Spleen (tissue), 11 donors: ENCODE measurements around the gene ATE1. TPM values are rescaled to one million over a fixed set of nuclear protein-coding genes. Genes with fewer than 3 reads are reported as not detected.

Source experiments
- DNase-seq: peaks from one replicate; pipeline ENCODE4 v3.0.0-alpha.2; 2020
- H3K27ac ChIP-seq, 8 donors: fragments of 200-600 bp; sonication (generic) in 7 of 8; 1 replicate in 4 of 8; 2 replicates in 4 of 8; pipeline versions ENCODE4 v1.5.0 to v1.8.0; 2016 to 2021; ENCODE audit warnings: inconsistent platforms in 4 of 8, mild to moderate bottlenecking in 4 of 8, moderate library complexity in 1 of 8
- H3K27me3 ChIP-seq, 7 donors: fragments of 200-600 bp; sonication (generic) in 6 of 7; replicated peaks in 1 of 7; 1 replicate in 4 of 7; 2 replicates in 3 of 7; pipeline versions ENCODE4 v1.5.0 to v1.8.0; 2016 to 2021; ENCODE audit warnings: inconsistent platforms in 3 of 7, mild to moderate bottlenecking in 1 of 7
- H3K36me3 ChIP-seq, 6 donors: fragments of 200-600 bp; sonication (generic) in 5 of 6; 1 replicate in 4 of 6; 2 replicates in 2 of 6; pipeline versions ENCODE4 v1.5.0 to v1.8.0; 2016 to 2021; ENCODE audit warnings: inconsistent platforms in 2 of 6
- H3K4me1 ChIP-seq, 6 donors: fragments of 200-600 bp; sonication (generic) in 5 of 6; 1 replicate in 3 of 6; 2 replicates in 3 of 6; pipeline versions ENCODE4 v1.5.0 to v1.8.0; 2016 to 2021; ENCODE audit warnings: inconsistent platforms in 3 of 6
- H3K4me3 ChIP-seq, 8 donors: fragments of 200-600 bp; sonication (generic) in 7 of 8; 1 replicate in 4 of 8; 2 replicates in 4 of 8; pipeline versions ENCODE4 v1.5.0 to v1.8.0; 2016 to 2021; ENCODE audit warnings: inconsistent platforms in 4 of 8, mild to moderate bottlenecking in 4 of 8, moderate library complexity in 2 of 8
- H3K9me3 ChIP-seq, 8 donors: fragments of 200-600 bp; sonication (generic) in 7 of 8; 1 replicate in 4 of 8; 2 replicates in 4 of 8; pipeline versions ENCODE4 v1.5.0 to v1.8.0; 2016 to 2021; ENCODE audit warnings: inconsistent platforms in 4 of 8
- POLR2A ChIP-seq, 3 donors: fragments of 450-650 bp; IDR thresholded peaks; one replicate each; pipeline ENCODE4 v1.5.1; 2017; ENCODE audit warnings: antibody characterized with exemption in 3 of 3, mild to moderate bottlenecking in 1 of 3
- POLR2AphosphoS5 ChIP-seq, 3 donors: sonication (generic); formaldehyde crosslinking; IDR thresholded peaks; one replicate each; pipeline ENCODE4 v1.5.1; 2017; ENCODE audit warnings: antibody characterized with exemption in 3 of 3
- WGBS, 5 donors: extraction: QIAGEN DNeasy Blood & Tissue Kit in 3 of 5; methylation state at CpG; one replicate each; pipeline versions ENCODE4 v1.1.5 to v1.1.7; 2013 to 2018; 5-methylcytosine and 5-hydroxymethylcytosine counted together
- intact Hi-C: fragments of 100-400 bp; cut with DNase I; formaldehyde crosslinking; loops from one replicate; pipeline ENCODE4 v1.15.0; 2023; ENCODE audit warnings: low total_unique reads
- polyA plus RNA-seq, 3 donors: library from polyadenylated mRNA; stranded (reverse); fragments of 200-250 nt; gene quantifications; one replicate each; pipeline ENCODE4 v1.2.1, GENCODE V29; 2013
- total RNA-seq, 7 donors: library from RNA; depleted of rRNA in 3 of 7; stranded (reverse); fragments of >200 nt in 3 of 7; fragmentation: NEBNext Ultra II Directional in 4 of 7; extraction: Animal tissue kit (Norgen Biotek cat#: 25700) in 4 of 7; gene quantifications; one replicate each; pipeline versions ENCODE4 v1.1.0 to v1.2.1, GENCODE V29; 2016 to 2021
- TF ChIP-seq, protein P1 (sequence below), 11 experiments: fragments of 200-600 bp in 7 of 11; fragments of 450-650 bp in 4 of 11; sonication (generic) in 4 of 11; IDR thresholded peaks in 8 of 11; conservative IDR thresholded peaks in 3 of 11; 1 replicate in 7 of 11; 2 replicates in 4 of 11; pipeline versions ENCODE4 v1.4.0 to v1.8.0; 2016 to 2021; ENCODE audit warnings: antibody characterized with exemption in 11 of 11, inconsistent platforms in 4 of 11, mild to moderate bottlenecking in 1 of 11
- donor health status: healthy with polysubstance abuse.
- donor health status: DM: no; HTN: no; CAD: no; lungs with moderate emphysema.
- donor health status: DM: no; HTN: no; CAD: no.
- donor health status: Bipolar disorder and iron deficiency.
- donor health status: healthy.
- donor health status: DM: no; HTN: no; CAD: no.
- donor health status: DM: yes; HTN: yes; CAD: no.

ATE1 gene
- total and polyA plus RNA-seq, 10 donors: 5.4 to 38.9 (median 29.9) TPM

- DNase-seq: no peak
- intact Hi-C loops: no loop called here
- Histone ChIP-seq H3K4me3 (no peak overlapping the region), H3K9me3 (no peaks in the 10 kb centered on the region), H3K27ac (peak overlapping the region in 2 of 8 donors; percentile 19 to 71), H3K36me3 (no peaks in the 10 kb centered on the region), H3K27me3 (peaks cover 0 to 25% (median 0%) of the 10 kb centered on the region in 7 donors), H3K4me1 (no peaks in the 10 kb centered on the region)
- TF ChIP-seq POLR2AphosphoS5 (IDR thresholded peaks at IDR 0.05) (no peak), POLR2A (IDR thresholded peaks at IDR 0.05) (no peak)
- TF ChIP-seq, protein P1, sequence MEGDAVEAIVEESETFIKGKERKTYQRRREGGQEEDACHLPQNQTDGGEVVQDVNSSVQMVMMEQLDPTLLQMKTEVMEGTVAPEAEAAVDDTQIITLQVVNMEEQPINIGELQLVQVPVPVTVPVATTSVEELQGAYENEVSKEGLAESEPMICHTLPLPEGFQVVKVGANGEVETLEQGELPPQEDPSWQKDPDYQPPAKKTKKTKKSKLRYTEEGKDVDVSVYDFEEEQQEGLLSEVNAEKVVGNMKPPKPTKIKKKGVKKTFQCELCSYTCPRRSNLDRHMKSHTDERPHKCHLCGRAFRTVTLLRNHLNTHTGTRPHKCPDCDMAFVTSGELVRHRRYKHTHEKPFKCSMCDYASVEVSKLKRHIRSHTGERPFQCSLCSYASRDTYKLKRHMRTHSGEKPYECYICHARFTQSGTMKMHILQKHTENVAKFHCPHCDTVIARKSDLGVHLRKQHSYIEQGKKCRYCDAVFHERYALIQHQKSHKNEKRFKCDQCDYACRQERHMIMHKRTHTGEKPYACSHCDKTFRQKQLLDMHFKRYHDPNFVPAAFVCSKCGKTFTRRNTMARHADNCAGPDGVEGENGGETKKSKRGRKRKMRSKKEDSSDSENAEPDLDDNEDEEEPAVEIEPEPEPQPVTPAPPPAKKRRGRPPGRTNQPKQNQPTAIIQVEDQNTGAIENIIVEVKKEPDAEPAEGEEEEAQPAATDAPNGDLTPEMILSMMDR (IDR thresholded peaks at IDR 0.05 in 8 of 11, conservative IDR thresholded peaks at IDR 0.05 in 3 of 11): no peak
- 60 to 74% (median 71%) methylated on average over 9 of the region's 9 CpGs for WGBS, 5 donors
These were observed 218.2 kb downstream of the ATE1 start for GRCh38 chr10:121709675-121710073.

DNA sequence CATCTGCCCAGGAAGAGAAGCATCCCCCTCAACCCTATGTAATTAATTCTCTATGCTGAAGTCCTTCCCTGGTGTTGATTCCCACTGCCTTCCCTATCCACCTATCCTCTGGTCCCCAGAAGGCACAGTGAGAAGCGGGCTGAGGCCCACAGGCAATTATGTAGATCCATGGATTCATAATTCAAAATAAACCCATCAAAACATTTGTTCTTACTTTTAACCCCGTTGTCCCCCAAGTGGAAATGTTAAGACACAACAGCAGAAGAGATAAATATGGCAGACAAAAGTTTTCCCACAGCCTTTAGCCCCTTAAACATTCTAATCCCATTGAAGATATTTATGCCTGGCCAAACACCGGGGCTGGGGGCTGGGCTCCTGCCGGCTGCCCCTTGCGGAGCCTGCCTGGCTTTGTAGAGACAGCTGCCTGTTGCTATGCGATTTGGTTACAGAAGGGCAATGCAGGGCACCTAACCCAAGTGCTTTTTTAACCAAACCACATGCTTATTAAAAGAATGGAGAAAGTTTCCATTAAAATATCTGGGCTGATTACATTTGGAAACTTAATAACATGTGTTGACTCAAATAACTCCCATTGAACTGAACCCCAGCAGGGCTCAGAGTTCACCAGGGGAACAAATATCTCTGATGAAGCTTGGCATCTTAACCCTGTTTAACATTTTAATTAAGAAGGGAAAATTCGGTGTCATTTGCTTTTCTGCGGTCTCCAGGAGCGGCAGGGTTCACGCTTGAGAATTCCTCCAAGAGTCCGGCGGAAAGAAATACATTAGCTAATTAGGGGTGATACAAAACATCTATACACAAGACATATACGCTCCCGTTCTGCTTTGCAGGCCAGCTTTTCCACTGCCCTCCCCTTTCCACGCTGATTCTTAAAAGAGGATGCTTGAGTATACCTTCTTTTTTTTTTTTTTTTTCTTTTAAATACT lies 218.8 kb downstream of the ATE1 start:
- intact Hi-C loops: no loop called here
- 52 to 58% (median 56%) methylated on average over 15 of the region's 15 CpGs for WGBS, 5 donors

DNA sequence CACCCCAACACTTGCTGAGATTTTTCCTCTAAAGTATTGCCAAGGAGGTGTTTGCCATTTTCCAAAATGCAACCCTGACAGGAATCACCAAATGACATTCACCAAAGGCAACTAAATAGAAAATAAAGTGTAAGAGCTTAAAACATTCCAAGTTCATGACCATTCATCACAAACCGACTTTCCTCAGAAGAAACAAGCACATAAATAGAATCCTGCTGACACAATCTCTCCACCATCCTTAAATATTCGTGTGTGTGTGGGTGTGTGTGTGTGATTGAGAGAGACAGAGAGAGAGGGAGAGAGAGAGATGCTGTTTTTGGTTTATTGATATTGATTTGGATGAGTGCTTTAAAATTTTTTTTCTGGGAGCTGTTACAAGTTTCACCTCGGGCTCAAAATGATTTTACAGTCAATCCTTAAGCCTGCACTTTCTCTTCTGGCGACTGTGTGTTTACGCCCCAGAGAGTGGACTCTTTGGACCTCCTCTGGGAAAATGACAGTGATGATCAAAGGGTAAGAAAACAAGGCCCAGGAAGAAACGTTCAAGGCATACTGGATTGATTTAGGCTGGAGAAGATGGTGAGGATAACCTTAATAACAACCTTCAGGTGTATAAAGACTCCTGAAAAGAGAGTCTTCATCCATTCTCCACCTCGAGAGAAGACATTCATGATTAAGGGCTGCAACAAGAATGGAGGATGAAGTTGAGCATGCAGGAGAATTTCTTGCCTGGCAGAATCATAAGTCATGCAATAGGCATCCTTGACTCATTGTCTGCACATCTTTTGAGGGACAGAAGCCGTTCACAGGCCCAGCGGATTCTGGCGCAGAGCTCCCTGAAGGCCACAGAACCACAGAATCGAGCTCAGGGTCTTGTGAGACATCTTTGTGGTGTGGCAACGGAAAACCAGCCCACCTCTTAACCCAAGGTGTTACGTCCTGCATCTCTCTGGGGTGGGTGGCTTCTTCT lies 225.2 kb downstream of the ATE1 start:
- DNase-seq: no peak
- H3K4me3 ChIP-seq: no peak overlapping the region
- intact Hi-C loops: no loop called here
- no peaks in the 10 kb centered on the region for H3K36me3 ChIP-seq
- H3K27ac ChIP-seq: no peak overlapping the region
- WGBS, 5 donors: 61 to 74% (median 69%) methylated on average over 13 of the region's 13 CpGs
- peaks cover 0 to 5% (median 0%) of the 10 kb centered on the region in 7 donors for H3K27me3 ChIP-seq
- no peaks in the 10 kb centered on the region for H3K4me1 ChIP-seq
- H3K9me3 ChIP-seq: peaks cover 0 to 18% (median 7%) of the 10 kb centered on the region in 8 donors
- TF ChIP-seq, protein P1 (IDR thresholded peaks at IDR 0.05 in 8 of 11, conservative IDR thresholded peaks at IDR 0.05 in 3 of 11): no peak
- TF ChIP-seq POLR2A (IDR thresholded peaks at IDR 0.05) (no peak), POLR2AphosphoS5 (IDR thresholded peaks at IDR 0.05) (no peak)

More for the DNA sequence above, 218.8 kb downstream of the ATE1 start:
- H3K4me1 ChIP-seq: no peaks in the 10 kb centered on the region
- H3K4me3 ChIP-seq: no peak overlapping the region
- H3K36me3 ChIP-seq: no peaks in the 10 kb centered on the region
- no peaks in the 10 kb centered on the region for H3K9me3 ChIP-seq
- H3K27ac ChIP-seq: peak overlapping the region in 2 of 8 donors; percentile 19 to 71
- TF ChIP-seq POLR2AphosphoS5 (IDR thresholded peaks at IDR 0.05) (no peak), POLR2A (IDR thresholded peaks at IDR 0.05) (no peak)
- TF ChIP-seq, protein P1 (IDR thresholded peaks at IDR 0.05 in 8 of 11, conservative IDR thresholded peaks at IDR 0.05 in 3 of 11): no peak
- H3K27me3 ChIP-seq: peaks cover 0 to 25% (median 0%) of the 10 kb centered on the region in 7 donors
- DNase-seq: no peak
